ENCODE data around the gene ETV6. TPM values are rescaled to one million over a fixed set of nuclear protein-coding genes. Genes with fewer than 3 reads are reported as not detected.
A peak's percentile ranks its signal among the peaks of the same experiment; 100 is the strongest.

Gene ETV6
- total RNA-seq, 1 experiment from 2014 or later, result 89.1 TPM

DNA sequence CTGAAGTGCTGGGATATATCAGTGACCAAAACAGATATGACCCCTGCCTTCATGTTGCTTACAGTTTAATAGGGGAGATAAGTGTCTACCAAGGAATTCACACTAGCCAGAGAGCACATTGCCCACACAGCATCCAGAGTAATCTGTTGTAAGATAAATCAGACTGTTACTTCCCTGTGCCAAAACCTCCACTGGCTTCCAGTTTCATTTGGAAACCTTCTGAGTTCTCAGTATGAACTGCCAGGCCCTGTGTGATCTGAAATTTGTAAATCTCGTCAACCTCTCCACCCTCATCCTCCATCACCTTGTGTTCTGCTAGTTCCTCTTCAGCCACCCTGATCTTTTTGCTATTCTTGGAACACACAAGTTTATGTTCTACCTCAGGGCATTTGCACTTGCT, 154.7 kb downstream of the ETV6 start:
- TF ChIP-seq, protein P1, sequence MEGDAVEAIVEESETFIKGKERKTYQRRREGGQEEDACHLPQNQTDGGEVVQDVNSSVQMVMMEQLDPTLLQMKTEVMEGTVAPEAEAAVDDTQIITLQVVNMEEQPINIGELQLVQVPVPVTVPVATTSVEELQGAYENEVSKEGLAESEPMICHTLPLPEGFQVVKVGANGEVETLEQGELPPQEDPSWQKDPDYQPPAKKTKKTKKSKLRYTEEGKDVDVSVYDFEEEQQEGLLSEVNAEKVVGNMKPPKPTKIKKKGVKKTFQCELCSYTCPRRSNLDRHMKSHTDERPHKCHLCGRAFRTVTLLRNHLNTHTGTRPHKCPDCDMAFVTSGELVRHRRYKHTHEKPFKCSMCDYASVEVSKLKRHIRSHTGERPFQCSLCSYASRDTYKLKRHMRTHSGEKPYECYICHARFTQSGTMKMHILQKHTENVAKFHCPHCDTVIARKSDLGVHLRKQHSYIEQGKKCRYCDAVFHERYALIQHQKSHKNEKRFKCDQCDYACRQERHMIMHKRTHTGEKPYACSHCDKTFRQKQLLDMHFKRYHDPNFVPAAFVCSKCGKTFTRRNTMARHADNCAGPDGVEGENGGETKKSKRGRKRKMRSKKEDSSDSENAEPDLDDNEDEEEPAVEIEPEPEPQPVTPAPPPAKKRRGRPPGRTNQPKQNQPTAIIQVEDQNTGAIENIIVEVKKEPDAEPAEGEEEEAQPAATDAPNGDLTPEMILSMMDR (IDR thresholded peaks at IDR 0.05; ENCODE audit: unreplicated experiment), result no peak
- intact Hi-C loops (cut with micrococcal nuclease; ENCODE audit: unreplicated experiment), result no loop called here
- Mint-ChIP-seq H3K9me3 (ENCODE audit: low read depth, unreplicated experiment) (no peaks in the 10 kb centered on the region), H3K4me3 (ENCODE audit: low read depth, unreplicated experiment) (no peak overlapping the region), H3K36me3 (ENCODE audit: insufficient read depth, unreplicated experiment) (peaks cover 6% of the 10 kb centered on the region), H3K27ac (ENCODE audit: unreplicated experiment) (peak overlapping the region; percentile 57), H3K27me3 (ENCODE audit: unreplicated experiment) (no peaks in the 10 kb centered on the region), H3K4me1 (ENCODE audit: low read depth, unreplicated experiment) (peaks cover 41% of the 10 kb centered on the region)
- BruUV-seq (replicated peaks), result no TSS peak
- CTCF ChIA-PET, result interaction anchor here (0.5 kb wide), 1 partner anchor 160 kb away, joined by 3 read pairs; no protein-coding TSS in a partner anchor
- DNase-seq, result no peak

DNA sequence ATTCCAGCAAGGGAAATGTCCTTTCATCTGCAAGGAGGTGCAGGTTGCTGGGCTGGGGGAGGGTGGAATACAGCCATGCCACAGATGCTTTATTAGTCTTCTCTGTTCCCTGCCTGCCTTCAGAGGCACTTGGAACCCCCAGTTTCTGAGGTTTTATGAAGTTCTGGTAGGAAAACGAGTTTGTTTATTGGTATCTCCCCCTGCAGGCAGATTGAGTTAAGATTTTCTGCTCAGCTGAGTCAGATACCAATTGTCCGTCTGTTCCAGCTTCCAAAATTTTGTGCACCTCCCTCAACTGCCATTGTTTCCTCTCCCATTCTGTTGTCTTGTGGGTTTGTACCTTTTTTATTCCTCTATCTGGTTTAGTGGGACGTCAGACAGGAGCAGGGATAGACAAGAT, 155.6 kb downstream of the ETV6 start:
- H3K4me3 Mint-ChIP-seq (ENCODE audit: low read depth, unreplicated experiment), result no peak overlapping the region
- no peak for DNase-seq
- TF ChIP-seq, protein P1 (IDR thresholded peaks at IDR 0.05; ENCODE audit: unreplicated experiment), result no peak
- H3K27ac Mint-ChIP-seq (ENCODE audit: unreplicated experiment), result peak overlapping the region; percentile 31
- BruUV-seq (replicated peaks), result no TSS peak
- no peaks in the 10 kb centered on the region for H3K9me3 Mint-ChIP-seq (ENCODE audit: low read depth, unreplicated experiment)
- H3K36me3 Mint-ChIP-seq (ENCODE audit: insufficient read depth, unreplicated experiment), result peaks cover 6% of the 10 kb centered on the region
- H3K27me3 Mint-ChIP-seq (ENCODE audit: unreplicated experiment), result no peaks in the 10 kb centered on the region
- peaks cover 40% of the 10 kb centered on the region for H3K4me1 Mint-ChIP-seq (ENCODE audit: low read depth, unreplicated experiment)
- intact Hi-C loops (cut with micrococcal nuclease; ENCODE audit: unreplicated experiment), result no loop called here
- CTCF ChIA-PET, result interaction anchor here (0.5 to 1.4 kb wide), 3 partner anchors 15 to 197 kb away, joined by 3 to 4 read pairs (median 3); no protein-coding TSS in a partner anchor

DNA sequence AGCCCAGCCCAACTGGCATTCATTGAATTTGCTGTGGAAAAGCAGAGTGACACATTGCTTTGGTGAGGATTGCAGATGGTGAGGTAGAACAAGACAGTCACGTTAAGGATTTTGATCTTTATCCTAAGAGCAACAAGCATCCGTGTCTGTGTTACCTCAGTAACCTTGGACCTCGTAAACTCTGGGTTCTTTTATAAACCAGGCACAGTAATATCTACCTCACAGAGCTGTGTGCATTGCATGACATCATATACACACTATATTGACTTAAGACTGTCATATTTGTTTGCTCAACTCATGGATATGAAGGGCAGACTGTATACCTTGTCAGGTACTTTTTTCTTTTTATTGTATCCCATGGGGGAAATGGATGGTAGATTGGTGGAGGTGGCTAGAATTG, 156.2 kb downstream of the ETV6 start:
- peak overlapping the region; percentile 31 for H3K27ac Mint-ChIP-seq (ENCODE audit: unreplicated experiment)
- intact Hi-C loops (cut with micrococcal nuclease; ENCODE audit: unreplicated experiment), result no loop called here
- H3K27me3 Mint-ChIP-seq (ENCODE audit: unreplicated experiment), result no peaks in the 10 kb centered on the region
- H3K36me3 Mint-ChIP-seq (ENCODE audit: insufficient read depth, unreplicated experiment), result peaks cover 6% of the 10 kb centered on the region
- DNase-seq, result no peak
- H3K9me3 Mint-ChIP-seq (ENCODE audit: low read depth, unreplicated experiment), result no peaks in the 10 kb centered on the region
- BruUV-seq (replicated peaks), result no TSS peak
- no peak overlapping the region for H3K4me3 Mint-ChIP-seq (ENCODE audit: low read depth, unreplicated experiment)
- TF ChIP-seq, protein P1 (IDR thresholded peaks at IDR 0.05; ENCODE audit: unreplicated experiment), result no peak
- H3K4me1 Mint-ChIP-seq (ENCODE audit: low read depth, unreplicated experiment), result peaks cover 47% of the 10 kb centered on the region
- CTCF ChIA-PET, result interaction anchor here (1.4 kb wide), 1 partner anchor 14 kb away, joined by 4 read pairs; no protein-coding TSS in a partner anchor

DNA sequence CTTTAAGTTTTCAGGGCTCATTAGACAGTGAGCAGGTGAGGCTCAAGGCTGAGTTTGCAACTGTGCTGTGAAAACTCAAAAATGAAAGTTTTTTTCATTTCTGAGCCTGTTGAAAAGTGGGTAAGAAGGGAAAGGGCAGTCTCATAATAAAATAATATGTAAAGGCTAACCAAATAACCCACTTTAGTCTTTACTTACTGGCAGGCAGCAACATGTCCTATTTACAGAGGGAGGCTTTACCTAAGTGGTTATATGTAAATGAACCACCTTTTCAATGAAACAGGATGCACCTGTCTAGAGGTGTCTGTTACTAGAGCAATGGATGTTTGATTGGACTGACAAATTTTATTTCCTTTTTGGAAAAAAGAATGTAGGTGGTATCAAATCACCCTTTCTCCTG, 158.0 kb downstream of the ETV6 start:
- DNase-seq, result no peak
- no peak overlapping the region for H3K27ac Mint-ChIP-seq (ENCODE audit: unreplicated experiment)
- intact Hi-C loops (cut with micrococcal nuclease; ENCODE audit: unreplicated experiment), result no loop called here
- CTCF ChIA-PET, result no interaction called here
- H3K9me3 Mint-ChIP-seq (ENCODE audit: low read depth, unreplicated experiment), result no peaks in the 10 kb centered on the region
- BruUV-seq (replicated peaks), result no TSS peak
- peaks cover 64% of the 10 kb centered on the region for H3K4me1 Mint-ChIP-seq (ENCODE audit: low read depth, unreplicated experiment)
- no peaks in the 10 kb centered on the region for H3K27me3 Mint-ChIP-seq (ENCODE audit: unreplicated experiment)
- no peak overlapping the region for H3K4me3 Mint-ChIP-seq (ENCODE audit: low read depth, unreplicated experiment)
- TF ChIP-seq, protein P1 (IDR thresholded peaks at IDR 0.05; ENCODE audit: unreplicated experiment), result no peak
- H3K36me3 Mint-ChIP-seq (ENCODE audit: insufficient read depth, unreplicated experiment), result peaks cover 9% of the 10 kb centered on the region

Data from Calu3 (cell line).